Peyer's patch (tissue), 4 donors: ENCODE results near the gene RPL19. TPM values are rescaled to one million over a fixed set of nuclear protein-coding genes. Genes with fewer than 3 reads are reported as not detected.

Source experiments
- DNase-seq, 3 donors: peaks; one replicate each; pipeline ENCODE4 v3.0.0-alpha.2; 2017 to 2019
- H3K27ac ChIP-seq, 4 donors: fragments of 200-600 bp; sonication (generic); one replicate each; pipeline ENCODE4 v1.5.1; 2016 to 2019
- H3K27me3 ChIP-seq, 2 donors: fragments of 200-600 bp; sonication (generic); one replicate each; pipeline ENCODE4 v1.5.1; 2019
- H3K36me3 ChIP-seq, 3 donors: fragments of 200-600 bp; sonication (generic); one replicate each; pipeline ENCODE4 v1.5.1; 2016 to 2019
- H3K4me1 ChIP-seq, 4 donors: fragments of 200-600 bp; sonication (generic); one replicate each; pipeline ENCODE4 v1.5.1; 2016 to 2019
- H3K4me3 ChIP-seq, 4 donors: fragments of 200-600 bp; sonication (generic); 1 replicate in 3 of 4; 2 replicates in 1 of 4; pipeline ENCODE4 v1.5.1; 2016 to 2019; ENCODE audit warnings: mild to moderate bottlenecking in 1 of 4
- H3K9me3 ChIP-seq, 4 donors: fragments of 200-600 bp; sonication (generic); one replicate each; pipeline ENCODE4 v1.5.1; 2016 to 2019; ENCODE audit warnings: mild to moderate bottlenecking in 1 of 4
- CTCF ChIP-seq, 6 experiments: fragments of 450-650 bp in 4 of 6; fragments of 200-600 bp in 2 of 6; sonication (generic) in 1 of 6; IDR thresholded peaks; one replicate each; pipeline ENCODE4 v1.5.1; 2017 to 2019; ENCODE audit warnings: antibody characterized with exemption in 6 of 6, mild to moderate bottlenecking in 3 of 6, moderate library complexity in 1 of 6
- POLR2A ChIP-seq, 2 donors: fragments of 450-650 bp; IDR thresholded peaks; one replicate each; pipeline ENCODE4 v1.5.1; 2017; ENCODE audit warnings: antibody characterized with exemption in 2 of 2, mild to moderate bottlenecking in 2 of 2, moderate library complexity in 2 of 2
- total RNA-seq, 4 donors: library from RNA; depleted of rRNA; stranded (reverse); fragments of >200 nt; gene quantifications; one replicate each; pipeline ENCODE4 v1.1.0, GENCODE V29; 2016

RPL19 gene
- total RNA-seq, 4 donors from 2014 or later = 932 to 2,029 (median 1,420) TPM

- Histone ChIP-seq H3K36me3 (no peaks in the 10 kb centered on the region), H3K27ac (no peak overlapping the region), H3K27me3 (peaks cover 0 to 14% of the 10 kb centered on the region in 2 donors), H3K4me3 (no peak overlapping the region), H3K9me3 (no peaks in the 10 kb centered on the region), H3K4me1 (peaks cover 0 to 19% (median 14%) of the 10 kb centered on the region in 4 donors)
- no peak for TF ChIP-seq POLR2A (IDR thresholded peaks at IDR 0.05)
- TF ChIP-seq CTCF (IDR thresholded peaks at IDR 0.05) = no peak
- no peak for DNase-seq
Observed at GRCh38 chr17:39222866-39223834, 23.1 kb downstream of the RPL19 start.

GRCh38 chr17:39223907-39224777 is 24.1 kb downstream of the RPL19 start:
- H3K36me3 ChIP-seq = no peaks in the 10 kb centered on the region
- peak overlapping the region in 3 of 4 donors; percentile 36 to 51 (median 48) for H3K4me3 ChIP-seq
- peaks cover 0 to 19% (median 14%) of the 10 kb centered on the region in 4 donors for H3K4me1 ChIP-seq
- H3K9me3 ChIP-seq = no peaks in the 10 kb centered on the region
- DNase-seq = no peak
- peaks cover 0 to 14% of the 10 kb centered on the region in 2 donors for H3K27me3 ChIP-seq
- TF ChIP-seq POLR2A (IDR thresholded peaks at IDR 0.05) (no peak), CTCF (IDR thresholded peaks at IDR 0.05) (no peak)
- H3K27ac ChIP-seq = no peak overlapping the region

- no peak for DNase-seq
- no peaks in the 10 kb centered on the region for H3K36me3 ChIP-seq
Observed at GRCh38 chr17:39224778-39225307, 24.8 kb downstream of the RPL19 start.

GRCh38 chr17:39225308-39225958 is 25.4 kb downstream of the RPL19 start, which contains the start of gene STAC2:
STAC2 (minus strand) TSS chr17:39225945; CDS start chr17:39225502, 443 bp downstream.
- Histone ChIP-seq H3K36me3 (no peaks in the 10 kb centered on the region), H3K9me3 (no peaks in the 10 kb centered on the region), H3K27ac (peak within 1 kb of the TSS in 1 of 4 donors; percentile 17), H3K27me3 (peaks cover 0 to 14% of the 10 kb centered on the region in 2 donors), H3K4me3 (peak within 1 kb of the TSS; percentile 14 to 51 (median 42)), H3K4me1 (peaks cover 0 to 19% (median 14%) of the 10 kb centered on the region in 4 donors)
- TF ChIP-seq CTCF (IDR thresholded peaks at IDR 0.05) = no peak
- TF ChIP-seq POLR2A (IDR thresholded peaks at IDR 0.05) = no peak
- DNase-seq = no peak

More at GRCh38 chr17:39224778-39225307, 24.8 kb downstream of the RPL19 start:
- no peak for TF ChIP-seq POLR2A (IDR thresholded peaks at IDR 0.05)
- TF ChIP-seq CTCF (IDR thresholded peaks at IDR 0.05) = no peak
- peak overlapping the region; percentile 14 to 51 (median 42) for H3K4me3 ChIP-seq
- H3K9me3 ChIP-seq = no peaks in the 10 kb centered on the region
- peaks cover 0 to 14% of the 10 kb centered on the region in 2 donors for H3K27me3 ChIP-seq
- peaks cover 0 to 19% (median 14%) of the 10 kb centered on the region in 4 donors for H3K4me1 ChIP-seq
- peak overlapping the region in 1 of 4 donors; percentile 17 for H3K27ac ChIP-seq
